Stimulated activated CD8-positive, alpha-beta memory T cell treated with anti-CD3 and anti-CD28 coated beads, Interleukin-15, amount 100 ng/mL, for 48 hours (primary cell): ENCODE data around the gene KIAA0825.
A peak's percentile ranks its signal among the peaks of the same experiment; 100 is the strongest.

ENCODE experiments used
- DNase-seq, 2 donors: peaks; one replicate each; pipeline ENCODE4 v3.0.0-alpha.2; 2020; ENCODE audit warnings: low read depth in 2 of 2

The KIAA0825 gene

GRCh38 chr5:94618493-94619328 lies at the start of gene KIAA0825, which contains the start of gene SLF1:
Gene KIAA0825 (minus strand): TSS chr5:94618604. CDS start chr5:94537126, 81,478 bp downstream.
Gene SLF1 (plus strand): TSS chr5:94618669. CDS start chr5:94628811, 10,142 bp downstream.
- peak; percentile 80 to 81 for DNase-seq

GRCh38 chr5:94667937-94668336 lies 49.5 kb upstream of the KIAA0825 start:
- no peak for DNase-seq

- DNase-seq: no peak
Measured at GRCh38 chr5:94661086-94661485, 42.7 kb upstream of the KIAA0825 start.

GRCh38 chr5:94660506-94660905 lies 42.1 kb upstream of the KIAA0825 start:
- DNase-seq: no peak

- no peak for DNase-seq
Measured at GRCh38 chr5:94658272-94658671, 39.9 kb upstream of the KIAA0825 start.

- DNase-seq: no peak
Measured at GRCh38 chr5:94649874-94650273, 31.5 kb upstream of the KIAA0825 start.

- DNase-seq: no peak
Measured at GRCh38 chr5:94646758-94647157, 28.4 kb upstream of the KIAA0825 start.

- DNase-seq: no peak
Measured at GRCh38 chr5:94645053-94645452, 26.6 kb upstream of the KIAA0825 start.

GRCh38 chr5:94640176-94640575 lies 21.8 kb upstream of the KIAA0825 start:
- DNase-seq: no peak

GRCh38 chr5:94632024-94632423 lies 13.6 kb upstream of the KIAA0825 start:
- no peak for DNase-seq

- DNase-seq: no peak
Measured at GRCh38 chr5:94627191-94627590, 8.8 kb upstream of the KIAA0825 start.

- no peak for DNase-seq
Measured at GRCh38 chr5:94623877-94624276, 5.5 kb upstream of the KIAA0825 start.

GRCh38 chr5:94623011-94623410 lies 4.6 kb upstream of the KIAA0825 start:
- DNase-seq: no peak

GRCh38 chr5:94621763-94622162 lies 3.4 kb upstream of the KIAA0825 start:
- no peak for DNase-seq

GRCh38 chr5:94620256-94620655 lies 1.9 kb upstream of the KIAA0825 start:
- no peak for DNase-seq

GRCh38 chr5:94618029-94618492 lies 343 bp downstream of the KIAA0825 start:
- peak in 1 of 2 donors; percentile 2 for DNase-seq

GRCh38 chr5:94615862-94616261 lies 2.5 kb downstream of the KIAA0825 start:
- no peak for DNase-seq

- DNase-seq: no peak
Measured at GRCh38 chr5:94614156-94614805, 4.1 kb downstream of the KIAA0825 start.

GRCh38 chr5:94613583-94613982 lies 4.8 kb downstream of the KIAA0825 start:
- DNase-seq: no peak

GRCh38 chr5:94595281-94595840 lies 23.0 kb downstream of the KIAA0825 start:
- no peak for DNase-seq

GRCh38 chr5:94577466-94578245 lies 40.7 kb downstream of the KIAA0825 start:
- no peak for DNase-seq

GRCh38 chr5:94575196-94575595 lies 43.2 kb downstream of the KIAA0825 start:
- no peak for DNase-seq
